IMR-90 (cell line): ENCODE measurements around the gene PLAAT4. TPM values are rescaled to one million over a fixed set of nuclear protein-coding genes. Genes with fewer than 3 reads are reported as not detected.

Source experiments
- ATAC-seq: fragments of 200-7000 bp; cut with Tn5 transposase; 2 replicates; pipeline ENCODE4 v1.9.1; 2020; ENCODE audit warnings: low read depth, mild to moderate bottlenecking, moderate library complexity
- BruUV-seq: library from RNA; stranded (reverse); fragments of 400-500 nt; replicated peaks from 2 replicates; lab custom pipeline; 2021; lab: Mats Ljungman, UMichigan
- CTCF ChIA-PET: fragments of 300-600 bp; formaldehyde crosslinking; extraction: SDS; loops from one replicate; lab custom pipeline; 2021; ENCODE audit warnings: antibody characterized with exemption; lab: Yijun Ruan, JAX
- POLR2A ChIA-PET: fragments of 300-600 bp; sonication (Branson Sonifier 250); formaldehyde crosslinking; loops from one replicate; lab custom pipeline; 2022; ENCODE audit warnings: antibody characterized with exemption; ENCODE audit not compliant: unreplicated experiment; lab: Charles Lee
- DNase-seq: peaks from one replicate; pipeline ENCODE4 v3.0.0; 2013
- H2AFZ ChIP-seq: replicated peaks from 2 replicates; pipeline ENCODE3; 2013; ENCODE audit warnings: low read length, mild to moderate bottlenecking; ENCODE audit not compliant: poor library complexity
- H2AK5ac ChIP-seq: 2 replicates; pipeline ENCODE4 v1.6.1; 2013; ENCODE audit warnings: low read depth, low read length, inconsistent platforms
- H2AK9ac ChIP-seq: replicated peaks from 2 replicates; pipeline ENCODE3; 2013; ENCODE audit warnings: mild to moderate bottlenecking, low read depth, low read length, moderate library complexity; ENCODE audit not compliant: poor library complexity
- H2BK120ac ChIP-seq: 2 replicates; pipeline ENCODE4 v1.6.1; 2013; ENCODE audit warnings: low read depth, low read length, inconsistent platforms
- H2BK15ac ChIP-seq: 3 replicates; pipeline ENCODE4 v1.6.1; 2013; ENCODE audit warnings: low read depth, low read length, inconsistent platforms
- H2BK20ac ChIP-seq: 2 replicates; pipeline ENCODE4 v1.6.1; 2013; ENCODE audit warnings: low read depth, mild to moderate bottlenecking, inconsistent platforms, low read length, moderate library complexity
- H2BK5ac ChIP-seq: 2 replicates; pipeline ENCODE4 v1.6.1; 2013; ENCODE audit warnings: mild to moderate bottlenecking, low read depth, low read length, inconsistent platforms; ENCODE audit not compliant: poor library complexity, severe bottlenecking
- H3K14ac ChIP-seq: replicated peaks from 2 replicates; pipeline ENCODE4 v1.6.1; 2013; ENCODE audit warnings: low read depth, low read length, inconsistent platforms
- H3K18ac ChIP-seq: 2 replicates; pipeline ENCODE4 v1.6.1; 2013; ENCODE audit warnings: low read depth, low read length, control low read depth
- H3K23ac ChIP-seq: 2 replicates; pipeline ENCODE4 v1.6.1; 2013; ENCODE audit warnings: low read depth, low read length, inconsistent platforms
- H3K27ac ChIP-seq: 2 replicates; pipeline ENCODE4 v1.5.1; 2013; ENCODE audit warnings: mild to moderate bottlenecking, control low read depth, low read length; ENCODE audit not compliant: insufficient read depth
- H3K27me3 ChIP-seq: 2 replicates; pipeline ENCODE4 v1.6.1; 2013; ENCODE audit warnings: low read length; ENCODE audit not compliant: control insufficient read depth, insufficient read depth
- H3K36me3 ChIP-seq: 2 replicates; pipeline ENCODE4 v1.6.1; 2013; ENCODE audit warnings: low read length, mixed read lengths; ENCODE audit not compliant: control insufficient read depth, insufficient read depth
- H3K4ac ChIP-seq: 2 replicates; pipeline ENCODE4 v1.6.1; 2013; ENCODE audit warnings: low read depth, low read length, inconsistent platforms
- H3K4me1 ChIP-seq: 2 replicates; pipeline ENCODE4 v1.6.1; 2013; ENCODE audit warnings: low read length, mixed read lengths; ENCODE audit not compliant: control insufficient read depth, insufficient read depth
- H3K4me2 ChIP-seq: 2 replicates; pipeline ENCODE4 v1.6.1; 2013; ENCODE audit warnings: low read depth, mild to moderate bottlenecking, control low read depth, low read length, moderate library complexity
- H3K4me3 ChIP-seq: 2 replicates; pipeline ENCODE4 v1.5.1; 2013; ENCODE audit warnings: low read depth, mild to moderate bottlenecking, control low read depth, low read length, moderate library complexity; ENCODE audit not compliant: insufficient read depth
- H3K56ac ChIP-seq: 2 replicates; pipeline ENCODE4 v1.6.1; 2013; ENCODE audit warnings: low read length, inconsistent platforms; ENCODE audit not compliant: insufficient read depth; ENCODE audit errors: extremely low read depth
- H3K79me1 ChIP-seq, 2 experiments: 2 replicates each; pipeline ENCODE4 v1.6.1; 2013; ENCODE audit warnings: low read length in 2 of 2, inconsistent platforms in 1 of 2, low read depth in 1 of 2
- H3K9ac ChIP-seq: 2 replicates; pipeline ENCODE4 v1.6.1; 2013; ENCODE audit warnings: low read depth, low read length, control low read depth
- H3K9me1 ChIP-seq: 2 replicates; pipeline ENCODE4 v1.6.1; 2013; ENCODE audit warnings: low read length, inconsistent platforms; ENCODE audit not compliant: insufficient read depth
- H3K9me3 ChIP-seq: 2 replicates; pipeline ENCODE4 v1.6.1; 2013; ENCODE audit warnings: low read length; ENCODE audit not compliant: control insufficient read depth, insufficient read depth
- H4K20me1 ChIP-seq: 2 replicates; pipeline ENCODE4 v1.6.1; 2013; ENCODE audit warnings: low read length, inconsistent platforms; ENCODE audit not compliant: insufficient read depth
- H4K5ac ChIP-seq: 2 replicates; pipeline ENCODE4 v1.6.1; 2013; ENCODE audit warnings: mild to moderate bottlenecking, low read depth, low read length, control low read depth
- H4K8ac ChIP-seq, 2 experiments: 2 replicates each; pipeline ENCODE4 v1.6.1; 2013; ENCODE audit warnings: low read depth in 2 of 2, low read length in 2 of 2, control low read depth in 1 of 2, inconsistent platforms in 1 of 2
- H4K91ac ChIP-seq: 2 replicates; pipeline ENCODE4 v1.6.1; 2013; ENCODE audit warnings: low read depth, low read length, inconsistent platforms; ENCODE audit not compliant: insufficient read depth
- CEBPB ChIP-seq: IDR thresholded peaks from 2 replicates; pipeline ENCODE4 v1.6.1; 2012; ENCODE audit warnings: low read depth, low read length, improper control_type of control experiment
- MXI1 ChIP-seq: IDR thresholded peaks from 2 replicates; pipeline ENCODE4 v1.6.1; 2012; ENCODE audit warnings: low read depth, mild to moderate bottlenecking, low read length, moderate library complexity, borderline replicate concordance
- POLR2A ChIP-seq: IDR thresholded peaks from 2 replicates; pipeline ENCODE4 v1.6.1; 2012; ENCODE audit warnings: mild to moderate bottlenecking, low read depth, low read length
- RAD21 ChIP-seq: IDR thresholded peaks from 2 replicates; pipeline ENCODE4 v1.6.1; 2012; ENCODE audit warnings: low read length, improper control_type of control experiment
- WGBS, 2 experiments: methylation state at CpG; one replicate each; pipeline versions ENCODE4 v1.1.5 to v1.1.7; 2013; ENCODE audit warnings: missing lambda C conversion rate in 2 of 2; ENCODE audit not compliant: insufficient read length in 1 of 2; ENCODE audit errors: extremely low coverage in 2 of 2; 5-methylcytosine and 5-hydroxymethylcytosine counted together
- dilution Hi-C: fragments of 300-500 bp; cut with HindIII; formaldehyde crosslinking; loops from one replicate; pipeline ENCODE4 v1.14.3; 2018; ENCODE audit warnings: low sequenced_read_pairs; ENCODE audit not compliant: unreplicated experiment
- in situ Hi-C: fragments of 300-500 bp; cut with MboI; formaldehyde crosslinking; loops from 3 replicates; pipeline ENCODE4 v1.14.3; 2019; ENCODE audit warnings: low sequenced_read_pairs, inconsistent platforms, mixed read lengths
- intact Hi-C: fragments of 100-400 bp; cut with micrococcal nuclease; formaldehyde crosslinking; loops from 2 replicates; pipeline ENCODE4 v1.10.0; 2022
- polyA plus RNA-seq, 3 experiments: library from polyadenylated mRNA; depleted of rRNA; stranded (reverse); fragments of >200 nt; gene quantifications; 2 replicates each; pipeline ENCODE4 v1.2.3, GENCODE V29; 2012; ENCODE audit warnings: low replicate concordance in 1 of 3
- total RNA-seq: library from RNA; depleted of rRNA; stranded (reverse); fragments of >200 nt; gene quantifications from 2 replicates; pipeline ENCODE4 v1.2.3, GENCODE V29; 2012
- TF ChIP-seq, protein P1 (sequence below): conservative IDR thresholded peaks from 2 replicates; pipeline ENCODE4 v1.5.1; 2012; ENCODE audit warnings: mild to moderate bottlenecking, low read depth, low read length, improper control_type of control experiment

The PLAAT4 gene
- total and polyA plus RNA-seq, 2 of the 4 experiments (the other 2 are of a cell fraction), result 0.17 to 0.18 TPM

DNA sequence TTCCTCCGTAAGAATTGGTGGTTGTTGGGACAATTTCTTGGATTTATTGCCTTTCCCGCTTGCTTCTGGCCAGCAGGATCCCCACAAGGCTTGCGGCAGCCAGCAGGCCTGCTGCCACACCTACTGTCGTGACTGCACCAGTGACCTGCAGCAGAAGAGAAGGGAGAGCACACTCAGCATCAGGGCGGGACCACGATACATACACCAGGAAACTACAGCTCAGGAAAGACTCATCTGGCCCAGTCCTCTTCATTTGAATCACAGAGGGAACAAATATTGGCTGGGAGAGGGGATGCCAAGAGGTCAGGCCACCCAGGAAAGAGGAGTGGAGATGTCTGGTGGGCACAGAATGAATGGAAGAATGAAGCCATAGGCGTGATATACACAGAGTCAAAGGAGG, 16.3 kb downstream of the PLAAT4 start:
- TF ChIP-seq, protein P1, sequence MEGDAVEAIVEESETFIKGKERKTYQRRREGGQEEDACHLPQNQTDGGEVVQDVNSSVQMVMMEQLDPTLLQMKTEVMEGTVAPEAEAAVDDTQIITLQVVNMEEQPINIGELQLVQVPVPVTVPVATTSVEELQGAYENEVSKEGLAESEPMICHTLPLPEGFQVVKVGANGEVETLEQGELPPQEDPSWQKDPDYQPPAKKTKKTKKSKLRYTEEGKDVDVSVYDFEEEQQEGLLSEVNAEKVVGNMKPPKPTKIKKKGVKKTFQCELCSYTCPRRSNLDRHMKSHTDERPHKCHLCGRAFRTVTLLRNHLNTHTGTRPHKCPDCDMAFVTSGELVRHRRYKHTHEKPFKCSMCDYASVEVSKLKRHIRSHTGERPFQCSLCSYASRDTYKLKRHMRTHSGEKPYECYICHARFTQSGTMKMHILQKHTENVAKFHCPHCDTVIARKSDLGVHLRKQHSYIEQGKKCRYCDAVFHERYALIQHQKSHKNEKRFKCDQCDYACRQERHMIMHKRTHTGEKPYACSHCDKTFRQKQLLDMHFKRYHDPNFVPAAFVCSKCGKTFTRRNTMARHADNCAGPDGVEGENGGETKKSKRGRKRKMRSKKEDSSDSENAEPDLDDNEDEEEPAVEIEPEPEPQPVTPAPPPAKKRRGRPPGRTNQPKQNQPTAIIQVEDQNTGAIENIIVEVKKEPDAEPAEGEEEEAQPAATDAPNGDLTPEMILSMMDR, result no peak
- TF ChIP-seq CEBPB (no peak), RAD21 (no peak), MXI1 (no peak), POLR2A (no peak)
- WGBS, 2 experiments, result 100% methylated on average over 1 of the region's 7 CpGs; no CpG with 5 or more reads in 1 of the 2 experiments
- H3K4ac ChIP-seq, result no peak overlapping the region
- H3K4me1 ChIP-seq, result no peaks in the 10 kb centered on the region
- H2BK15ac ChIP-seq, result no peak overlapping the region
- H4K5ac ChIP-seq, result no peak overlapping the region
- H2AFZ ChIP-seq, result peak overlapping the region; percentile 51
- no peak overlapping the region for H3K4me3 ChIP-seq
- no peak overlapping the region for H2AK5ac ChIP-seq
- H3K14ac ChIP-seq, result no peak overlapping the region
- H3K4me2 ChIP-seq, result no peak overlapping the region
- no peak overlapping the region for H4K91ac ChIP-seq
- no peaks in the 10 kb centered on the region for H3K9me1 ChIP-seq
- no peaks in the 10 kb centered on the region for H3K36me3 ChIP-seq
- no peaks in the 10 kb centered on the region for H3K9me3 ChIP-seq
- ChIA-PET CTCF (no interaction called here), POLR2A (no interaction called here)
- intact Hi-C loops, result no loop called here
- no peak overlapping the region for H3K27ac ChIP-seq
- H2BK5ac ChIP-seq, result no peak overlapping the region
- H3K9ac ChIP-seq, result no peak overlapping the region
- H3K56ac ChIP-seq, result no peak overlapping the region
- no peak overlapping the region for H3K23ac ChIP-seq
- H4K20me1 ChIP-seq, result no peaks in the 10 kb centered on the region
- dilution Hi-C loops, result no loop called here
- H2BK20ac ChIP-seq, result no peak overlapping the region
- no peak for DNase-seq
- H2BK120ac ChIP-seq, result no peak overlapping the region
- no peak for ATAC-seq
- BruUV-seq, result no TSS peak
- no peaks in the 10 kb centered on the region for H3K79me1 ChIP-seq
- in situ Hi-C loops, result no loop called here
- no peak overlapping the region for H4K8ac ChIP-seq
- H3K27me3 ChIP-seq, result peaks cover 26% of the 10 kb centered on the region
- H2AK9ac ChIP-seq, result peak overlapping the region; percentile 42
- no peak overlapping the region for H3K18ac ChIP-seq
